Measurements from ENCODE around the gene PKP2. TPM values are rescaled to one million over a fixed set of nuclear protein-coding genes. Genes with fewer than 3 reads are reported as not detected.

PKP2 gene
- total RNA-seq, 1 experiment from 2014 or later, result 18.4 TPM

- no peak overlapping the region for H4K91ac ChIP-seq (ENCODE audit: insufficient read length, low read depth, low read length)
- H4K8ac ChIP-seq (replicated peaks; ENCODE audit: insufficient read length, low read depth, low read length), result no peak overlapping the region
- no peaks in the 10 kb centered on the region for H3K27me3 ChIP-seq (ENCODE audit: insufficient read depth, low read length)
- no peak overlapping the region for H3K4ac ChIP-seq (ENCODE audit: low read depth, low read length)
- no peak overlapping the region for H2BK20ac ChIP-seq (ENCODE audit: low read depth, low read length, poor library complexity, severe bottlenecking)
- no peak overlapping the region for H2BK15ac ChIP-seq (ENCODE audit: low read depth, low read length)
- H2AFZ ChIP-seq (ENCODE audit: low read length), result no peak overlapping the region
- H3K9ac ChIP-seq (ENCODE audit: extremely low read depth, insufficient read length, low read length), result no peak overlapping the region
- Mint-ChIP-seq H3K4me1 (peaks cover 30 to 32% of the 10 kb centered on the region in 2 experiments), H3K27ac (0 out of 7 replicates have a peak overlapping the region, but pooled peaks of 2 of the 3 experiments have one; percentile 41 to 46), H3K9me3 (no peaks in the 10 kb centered on the region), H3K4me3 (no peak overlapping the region), H3K27me3 (ENCODE audit: low read depth) (no peaks in the 10 kb centered on the region), H3K36me3 (ENCODE audit: insufficient read depth in 1 of 3, low read depth in 3 of 3) (peaks cover 0 to 9% (median 0%) of the 10 kb centered on the region in 3 experiments; a peak in 2 of 7 replicates)
- H3K79me1 ChIP-seq (ENCODE audit: insufficient read depth, low read depth, low read length, poor library complexity, severe bottlenecking), result no peaks in the 10 kb centered on the region
- no peak overlapping the region for H3T11ph ChIP-seq (ENCODE audit: low read length)
- H3K14ac ChIP-seq (ENCODE audit: insufficient read depth, low read length), result no peak overlapping the region
- no peak overlapping the region for H3K27ac ChIP-seq (ENCODE audit: insufficient read length, low read depth, low read length)
- peaks cover 7% of the 10 kb centered on the region; the same call in 1 of the 2 replicates for H3K4me1 ChIP-seq (ENCODE audit: insufficient read depth, low read length)
- no peaks in the 10 kb centered on the region for H3K23me2 ChIP-seq (ENCODE audit: insufficient read length, low read depth, low read length, poor library complexity, severe bottlenecking)
- H2BK120ac ChIP-seq (ENCODE audit: low read depth, low read length, poor library complexity, severe bottlenecking), result no peak overlapping the region
- H3K23ac ChIP-seq (ENCODE audit: insufficient read length, low read depth, low read length), result no peak overlapping the region
- no peaks in the 10 kb centered on the region for H3K79me2 ChIP-seq (ENCODE audit: insufficient read depth, low read length)
- H4K20me1 ChIP-seq (ENCODE audit: control insufficient read depth, insufficient read depth, insufficient read length), result no peaks in the 10 kb centered on the region
- no peak overlapping the region for H2BK5ac ChIP-seq (ENCODE audit: insufficient read length, low read length)
- no peak overlapping the region for H3K18ac ChIP-seq (ENCODE audit: insufficient read length, low read depth, low read length)
- H4K5ac ChIP-seq (ENCODE audit: insufficient read length, low read depth, low read length), result no peak overlapping the region
- no peak for TF ChIP-seq CTCF (conservative IDR thresholded peaks at IDR 0.05)
- WGBS (ENCODE audit: extremely low coverage, insufficient read length, low lambda C conversion rate), result no CpG with 5 or more reads among the region's 6 CpGs
- H2BK12ac ChIP-seq (ENCODE audit: insufficient read length, low read depth, low read length), result no peak overlapping the region
- H3K56ac ChIP-seq (ENCODE audit: insufficient read length, low read depth, low read length), result no peak overlapping the region
- DNase-seq, result no peak
- H3K4me2 ChIP-seq (ENCODE audit: insufficient read depth, insufficient read length, low read length), result no peak overlapping the region
- no peak overlapping the region for H2AK5ac ChIP-seq (ENCODE audit: insufficient read length, low read length)
- no peaks in the 10 kb centered on the region for H3K9me3 ChIP-seq (ENCODE audit: control insufficient read depth, low read depth, low read length)
These were observed 50.5 kb downstream of the PKP2 start for GRCh38 chr12:32846053-32846452.
